A549 (cell line): ENCODE data around the gene MALRD1.

Experiments used
- CBX2 ChIP-seq: fragments of 200-600 bp; sonication (generic); IDR thresholded peaks from 2 replicates; pipeline ENCODE4 v1.6.1; 2016; ENCODE audit warnings: low read depth, mild to moderate bottlenecking, borderline replicate concordance
- CHD2 ChIP-seq: fragments of 150-350 bp; IDR thresholded peaks from 2 replicates; pipeline ENCODE4 v1.6.1; 2014; ENCODE audit warnings: low read length; ENCODE audit not compliant: partially characterized antibody
- CHD4 ChIP-seq: fragments of 200-600 bp; sonication (generic); IDR thresholded peaks from 2 replicates; pipeline ENCODE4 v1.6.1; 2016; ENCODE audit warnings: antibody characterized with exemption, mild to moderate bottlenecking, borderline replicate concordance
- ELK1 ChIP-seq: fragments of 150-350 bp; IDR thresholded peaks from 2 replicates; pipeline ENCODE4 v1.6.1; 2014; ENCODE audit warnings: low read depth, mild to moderate bottlenecking, low read length
- FOSL2 ChIP-seq, 2 experiments: fragments of 450-650 bp in 1 of 2; fragments of >200 bp in 1 of 2; sonication (Bioruptor Twin) in 1 of 2; formaldehyde crosslinking; IDR thresholded peaks; 2 replicates each; pipeline versions ENCODE4 v1.5.0 to v1.6.1; 2016 to 2020; ENCODE audit warnings: mild to moderate bottlenecking in 1 of 2, moderate library complexity in 1 of 2
- KDM5A ChIP-seq: fragments of 200-600 bp; sonication (generic); IDR thresholded peaks from 2 replicates; pipeline ENCODE4 v1.6.1; 2016; ENCODE audit warnings: antibody characterized with exemption, mild to moderate bottlenecking
- MYC ChIP-seq: IDR thresholded peaks from 2 replicates; pipeline ENCODE4 v1.6.1; 2012; ENCODE audit warnings: mild to moderate bottlenecking, inconsistent platforms, low read length, improper control_type of control experiment, borderline replicate concordance
- POLR2A ChIP-seq: IDR thresholded peaks from 2 replicates; pipeline ENCODE4 v1.6.1; 2012; ENCODE audit warnings: mild to moderate bottlenecking, low read length
- RCOR1 ChIP-seq: fragments of 150-350 bp; IDR thresholded peaks from 2 replicates; pipeline ENCODE4 v1.6.1; 2014; ENCODE audit warnings: antibody characterized with exemption, low read length, low read depth
- REST ChIP-seq: fragments of 200-600 bp; sonication (generic); IDR thresholded peaks from 2 replicates; pipeline ENCODE4 v1.6.1; 2016; ENCODE audit warnings: antibody characterized with exemption, mild to moderate bottlenecking, moderate library complexity
- RFX5 ChIP-seq: fragments of 450-650 bp; IDR thresholded peaks from 2 replicates; pipeline ENCODE4 v1.7.1; 2014; ENCODE audit warnings: antibody characterized with exemption, mild to moderate bottlenecking, moderate library complexity
- TF ChIP-seq, protein P1 (sequence below): fragments of >200 bp; sonication (Bioruptor Twin); formaldehyde crosslinking; IDR thresholded peaks from 3 replicates; pipeline ENCODE4 v1.5.1; 2016

DNA sequence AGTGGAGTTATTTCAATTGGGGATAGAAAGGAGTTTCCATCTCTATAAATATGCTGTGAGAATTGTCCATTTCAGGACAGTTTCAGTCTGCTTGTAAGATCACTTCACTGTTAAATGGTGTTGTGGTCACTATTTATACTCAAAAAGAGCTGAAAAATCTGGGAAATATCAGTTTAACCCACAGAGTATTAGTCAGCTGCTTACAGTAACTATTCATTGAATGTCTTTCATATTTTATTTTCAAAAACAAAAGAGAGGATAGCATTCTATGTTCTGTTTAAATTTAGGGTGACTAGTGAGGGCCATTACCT, 682.3 kb downstream of the MALRD1 start:
- TF ChIP-seq FOSL2 (IDR thresholded peaks at IDR 0.05) = no peak
- no peak for TF ChIP-seq FOSL2 (CRISPR knock-in tag; IDR thresholded peaks at IDR 0.05)
- TF ChIP-seq KDM5A = no peak
- no peak for TF ChIP-seq RFX5
- TF ChIP-seq REST = no peak
- TF ChIP-seq CHD2 = no peak
- TF ChIP-seq RCOR1 = no peak
- no peak for TF ChIP-seq CBX2
- TF ChIP-seq, protein P1, sequence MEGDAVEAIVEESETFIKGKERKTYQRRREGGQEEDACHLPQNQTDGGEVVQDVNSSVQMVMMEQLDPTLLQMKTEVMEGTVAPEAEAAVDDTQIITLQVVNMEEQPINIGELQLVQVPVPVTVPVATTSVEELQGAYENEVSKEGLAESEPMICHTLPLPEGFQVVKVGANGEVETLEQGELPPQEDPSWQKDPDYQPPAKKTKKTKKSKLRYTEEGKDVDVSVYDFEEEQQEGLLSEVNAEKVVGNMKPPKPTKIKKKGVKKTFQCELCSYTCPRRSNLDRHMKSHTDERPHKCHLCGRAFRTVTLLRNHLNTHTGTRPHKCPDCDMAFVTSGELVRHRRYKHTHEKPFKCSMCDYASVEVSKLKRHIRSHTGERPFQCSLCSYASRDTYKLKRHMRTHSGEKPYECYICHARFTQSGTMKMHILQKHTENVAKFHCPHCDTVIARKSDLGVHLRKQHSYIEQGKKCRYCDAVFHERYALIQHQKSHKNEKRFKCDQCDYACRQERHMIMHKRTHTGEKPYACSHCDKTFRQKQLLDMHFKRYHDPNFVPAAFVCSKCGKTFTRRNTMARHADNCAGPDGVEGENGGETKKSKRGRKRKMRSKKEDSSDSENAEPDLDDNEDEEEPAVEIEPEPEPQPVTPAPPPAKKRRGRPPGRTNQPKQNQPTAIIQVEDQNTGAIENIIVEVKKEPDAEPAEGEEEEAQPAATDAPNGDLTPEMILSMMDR = no peak
- no peak for TF ChIP-seq CHD4
- TF ChIP-seq POLR2A = no peak
- TF ChIP-seq ELK1 = no peak
- TF ChIP-seq MYC = no peak
